H9 (cell line): ENCODE measurements around the gene CBR3. TPM values are rescaled to one million over a fixed set of nuclear protein-coding genes. Genes with fewer than 3 reads are reported as not detected.

Source experiments
- DNase-seq: peaks from one replicate; pipeline ENCODE4 v3.0.0-alpha.2; 2017
- H2AFZ ChIP-seq: one replicate; pipeline ENCODE4 v1.6.1; 2013; ENCODE audit warnings: mild to moderate bottlenecking, low read length, control low read depth, moderate library complexity
- H2AK5ac ChIP-seq: 2 replicates; pipeline ENCODE4 v1.6.1; 2013; ENCODE audit warnings: low read length, control low read depth, mixed read lengths; ENCODE audit not compliant: insufficient read length
- H2BK120ac ChIP-seq: one replicate; pipeline ENCODE4 v1.6.1; 2013; ENCODE audit warnings: low read depth, mild to moderate bottlenecking, low read length, control low read depth, inconsistent platforms; ENCODE audit not compliant: poor library complexity, severe bottlenecking
- H2BK12ac ChIP-seq: 2 replicates; pipeline ENCODE4 v1.6.1; 2013; ENCODE audit warnings: low read length, control low read depth, mixed read lengths, low read depth; ENCODE audit not compliant: insufficient read length
- H2BK15ac ChIP-seq: 2 replicates; pipeline ENCODE4 v1.6.1; 2013; ENCODE audit warnings: low read depth, low read length, control low read depth
- H2BK20ac ChIP-seq: one replicate; pipeline ENCODE4 v1.6.1; 2013; ENCODE audit warnings: low read depth, mild to moderate bottlenecking, low read length, control low read depth, inconsistent platforms; ENCODE audit not compliant: poor library complexity, severe bottlenecking
- H2BK5ac ChIP-seq: 2 replicates; pipeline ENCODE4 v1.6.1; 2013; ENCODE audit warnings: low read length, control low read depth, mixed read lengths; ENCODE audit not compliant: insufficient read length
- H3K14ac ChIP-seq: 2 replicates; pipeline ENCODE4 v1.6.1; 2013; ENCODE audit warnings: low read length, control low read depth; ENCODE audit not compliant: insufficient read depth
- H3K18ac ChIP-seq: 2 replicates; pipeline ENCODE4 v1.6.1; 2013; ENCODE audit warnings: low read depth, mild to moderate bottlenecking, mixed read lengths, low read length, control low read depth; ENCODE audit not compliant: insufficient read length
- H3K23ac ChIP-seq: 2 replicates; pipeline ENCODE4 v1.6.1; 2013; ENCODE audit warnings: low read length, control low read depth, mixed read lengths, low read depth; ENCODE audit not compliant: insufficient read length
- H3K23me2 ChIP-seq: 2 replicates; pipeline ENCODE4 v1.6.1; 2013; ENCODE audit warnings: low read depth, mild to moderate bottlenecking, mixed read lengths, low read length, control low read depth; ENCODE audit not compliant: insufficient read length, poor library complexity, severe bottlenecking
- H3K27ac ChIP-seq: 2 replicates; pipeline ENCODE4 v1.5.1; 2013; ENCODE audit warnings: low read length, control low read depth, mixed read lengths, low read depth; ENCODE audit not compliant: insufficient read length
- H3K27me3 ChIP-seq: 2 replicates; pipeline ENCODE4 v1.6.1; 2013; ENCODE audit warnings: low read length, control low read depth, inconsistent platforms; ENCODE audit not compliant: insufficient read depth
- H3K4ac ChIP-seq: 2 replicates; pipeline ENCODE4 v1.6.1; 2013; ENCODE audit warnings: low read depth, mild to moderate bottlenecking, control low read depth, inconsistent platforms, low read length, moderate library complexity
- H3K4me1 ChIP-seq: 2 replicates; pipeline ENCODE4 v1.6.1; 2013; ENCODE audit warnings: low read length, control low read depth, inconsistent platforms; ENCODE audit not compliant: insufficient read depth
- H3K4me2 ChIP-seq: 2 replicates; pipeline ENCODE4 v1.6.1; 2013; ENCODE audit warnings: low read length, control low read depth, mixed read lengths; ENCODE audit not compliant: insufficient read length, insufficient read depth
- H3K56ac ChIP-seq: 2 replicates; pipeline ENCODE4 v1.6.1; 2013; ENCODE audit warnings: low read depth, mild to moderate bottlenecking, mixed read lengths, low read length, control low read depth; ENCODE audit not compliant: insufficient read length
- H3K79me1 ChIP-seq: 2 replicates; pipeline ENCODE4 v1.6.1; 2013; ENCODE audit warnings: low read depth, mild to moderate bottlenecking, moderate library complexity, low read length, control low read depth, inconsistent platforms; ENCODE audit not compliant: insufficient read depth, poor library complexity, severe bottlenecking
- H3K79me2 ChIP-seq: 2 replicates; pipeline ENCODE4 v1.6.1; 2013; ENCODE audit warnings: low read length, control low read depth, inconsistent platforms; ENCODE audit not compliant: insufficient read depth
- H3K9ac ChIP-seq: 2 replicates; pipeline ENCODE4 v1.6.1; 2013; ENCODE audit warnings: low read length, control low read depth, mixed read lengths; ENCODE audit not compliant: insufficient read length; ENCODE audit errors: extremely low read depth
- H3K9me3 ChIP-seq: one replicate; pipeline ENCODE4 v1.6.1; 2013; ENCODE audit warnings: low read depth, low read length, inconsistent platforms; ENCODE audit not compliant: control insufficient read depth
- H3T11ph ChIP-seq: one replicate; pipeline ENCODE4 v1.6.1; 2013; ENCODE audit warnings: mild to moderate bottlenecking, low read length, control low read depth, inconsistent platforms
- H4K20me1 ChIP-seq: one replicate; pipeline ENCODE4 v1.6.1; 2013; ENCODE audit not compliant: control insufficient read depth, insufficient read length, insufficient read depth
- H4K5ac ChIP-seq: 2 replicates; pipeline ENCODE4 v1.6.1; 2013; ENCODE audit warnings: low read depth, mild to moderate bottlenecking, mixed read lengths, low read length, control low read depth; ENCODE audit not compliant: insufficient read length
- H4K8ac ChIP-seq: replicated peaks from 2 replicates; pipeline ENCODE4 v1.6.1; 2013; ENCODE audit warnings: low read length, control low read depth, mixed read lengths, low read depth; ENCODE audit not compliant: insufficient read length
- H4K91ac ChIP-seq: 2 replicates; pipeline ENCODE4 v1.6.1; 2013; ENCODE audit warnings: low read depth, mild to moderate bottlenecking, moderate library complexity, mixed read lengths, low read length, control low read depth; ENCODE audit not compliant: insufficient read length
- H3K27ac Mint-ChIP-seq, 3 experiments: 2 replicates in 2 of 3; 3 replicates in 1 of 3; pipeline ENCODE4 v1.8.0; 2020 to 2021; ENCODE audit warnings: mixed read lengths in 3 of 3, mild to moderate bottlenecking in 1 of 3, moderate library complexity in 1 of 3
- H3K27me3 Mint-ChIP-seq: 2 replicates; pipeline ENCODE4 v1.8.0; 2021; ENCODE audit warnings: low read depth, mild to moderate bottlenecking, moderate library complexity, mixed read lengths
- H3K36me3 Mint-ChIP-seq, 3 experiments: 2 replicates in 2 of 3; 3 replicates in 1 of 3; pipeline ENCODE4 v1.8.0; 2020 to 2021; ENCODE audit warnings: low read depth in 3 of 3, mixed read lengths in 3 of 3; ENCODE audit not compliant: insufficient read depth in 1 of 3
- H3K4me1 Mint-ChIP-seq, 2 experiments: 2 replicates each; pipeline ENCODE4 v1.8.0; 2020; ENCODE audit warnings: mixed read lengths in 2 of 2
- H3K4me3 Mint-ChIP-seq, 2 experiments: 2 replicates in 1 of 2; 3 replicates in 1 of 2; pipeline ENCODE4 v1.8.0; 2020 to 2021; ENCODE audit warnings: mild to moderate bottlenecking in 2 of 2, mixed read lengths in 2 of 2, moderate library complexity in 1 of 2
- H3K9me3 Mint-ChIP-seq, 2 experiments: 2 replicates in 1 of 2; 3 replicates in 1 of 2; pipeline ENCODE4 v1.8.0; 2020; ENCODE audit warnings: mild to moderate bottlenecking in 2 of 2, mixed read lengths in 2 of 2, moderate library complexity in 1 of 2
- WGBS: extraction: QIAGEN DNeasy Blood & Tissue Kit; methylation state at CpG from one replicate; pipeline ENCODE4 v1.1.7; 2013; ENCODE audit warnings: missing lambda C conversion rate, low lambda C conversion rate, mixed read lengths; ENCODE audit not compliant: insufficient read length; ENCODE audit errors: extremely low coverage; 5-methylcytosine and 5-hydroxymethylcytosine counted together
- total RNA-seq: library from RNA; stranded (reverse); gene quantifications from 2 replicates; pipeline ENCODE4 v1.2.1, GENCODE V29; 2021
- TF ChIP-seq, protein P1 (sequence below): fragments of 200-600 bp; sonication (generic); conservative IDR thresholded peaks from 3 replicates; pipeline ENCODE4 v1.8.0; 2021; ENCODE audit warnings: antibody characterized with exemption, mild to moderate bottlenecking

The CBR3 gene
- total RNA-seq, 1 experiment from 2014 or later, result 2.4 TPM

DNA sequence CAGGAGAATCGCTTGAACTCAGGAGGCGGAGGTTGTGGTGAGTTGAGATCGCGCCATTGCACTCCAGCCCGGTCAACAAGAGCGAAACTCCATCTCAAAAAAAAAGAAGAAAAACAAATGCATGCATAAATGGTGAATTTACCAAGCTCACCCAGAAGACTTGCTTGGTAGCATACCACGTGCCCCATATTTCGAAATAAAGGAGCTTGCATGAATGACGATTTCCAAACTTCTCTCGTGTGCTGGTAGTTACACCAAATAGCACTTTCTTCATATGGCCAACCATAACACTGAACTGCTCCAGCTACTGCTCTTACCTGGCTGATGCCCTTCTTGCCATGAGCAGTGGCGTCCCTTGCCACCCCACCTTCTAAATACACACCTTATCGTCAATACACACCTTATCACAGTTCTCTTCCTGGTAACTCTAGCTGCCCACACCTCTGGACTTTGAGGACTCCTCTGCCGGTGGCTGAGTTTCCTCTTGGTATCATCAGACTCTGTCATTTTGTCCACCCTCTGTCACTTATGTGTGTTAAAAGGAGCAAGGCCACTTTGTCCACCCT is 24.6 kb downstream of the CBR3 start:
- Mint-ChIP-seq H3K9me3 (no peaks in the 10 kb centered on the region), H3K4me3 (no peak overlapping the region; a peak in 1 of 5 replicates), H3K36me3 (no peaks in the 10 kb centered on the region; a peak in 1 of 7 replicates), H3K27ac (no peak overlapping the region), H3K27me3 (peaks cover 27% of the 10 kb centered on the region), H3K4me1 (peaks cover 8 to 11% of the 10 kb centered on the region in 2 experiments; a peak in 3 of 4 replicates)
- no peak overlapping the region for H3T11ph ChIP-seq
- H2BK12ac ChIP-seq, result no peak overlapping the region
- no peak overlapping the region for H3K14ac ChIP-seq
- no peak overlapping the region for H4K5ac ChIP-seq
- H3K79me1 ChIP-seq, result no peaks in the 10 kb centered on the region
- no peak overlapping the region for H3K23ac ChIP-seq
- no peak overlapping the region for H3K4ac ChIP-seq
- H3K23me2 ChIP-seq, result peaks cover 12% of the 10 kb centered on the region
- no CpG with 5 or more reads among the region's 13 CpGs for WGBS
- H2AK5ac ChIP-seq, result no peak overlapping the region
- no peaks in the 10 kb centered on the region for H3K9me3 ChIP-seq
- H4K20me1 ChIP-seq, result no peaks in the 10 kb centered on the region
- H3K27me3 ChIP-seq, result peaks cover 6% of the 10 kb centered on the region; the same call in 1 of the 2 replicates
- H2BK15ac ChIP-seq, result no peak overlapping the region
- no peak overlapping the region for H4K91ac ChIP-seq
- H3K18ac ChIP-seq, result no peak overlapping the region
- no peak overlapping the region for H2BK120ac ChIP-seq
- H3K27ac ChIP-seq, result no peak overlapping the region
- DNase-seq, result no peak
- H2BK5ac ChIP-seq, result no peak overlapping the region
- H3K9ac ChIP-seq, result no peak overlapping the region
- TF ChIP-seq, protein P1, sequence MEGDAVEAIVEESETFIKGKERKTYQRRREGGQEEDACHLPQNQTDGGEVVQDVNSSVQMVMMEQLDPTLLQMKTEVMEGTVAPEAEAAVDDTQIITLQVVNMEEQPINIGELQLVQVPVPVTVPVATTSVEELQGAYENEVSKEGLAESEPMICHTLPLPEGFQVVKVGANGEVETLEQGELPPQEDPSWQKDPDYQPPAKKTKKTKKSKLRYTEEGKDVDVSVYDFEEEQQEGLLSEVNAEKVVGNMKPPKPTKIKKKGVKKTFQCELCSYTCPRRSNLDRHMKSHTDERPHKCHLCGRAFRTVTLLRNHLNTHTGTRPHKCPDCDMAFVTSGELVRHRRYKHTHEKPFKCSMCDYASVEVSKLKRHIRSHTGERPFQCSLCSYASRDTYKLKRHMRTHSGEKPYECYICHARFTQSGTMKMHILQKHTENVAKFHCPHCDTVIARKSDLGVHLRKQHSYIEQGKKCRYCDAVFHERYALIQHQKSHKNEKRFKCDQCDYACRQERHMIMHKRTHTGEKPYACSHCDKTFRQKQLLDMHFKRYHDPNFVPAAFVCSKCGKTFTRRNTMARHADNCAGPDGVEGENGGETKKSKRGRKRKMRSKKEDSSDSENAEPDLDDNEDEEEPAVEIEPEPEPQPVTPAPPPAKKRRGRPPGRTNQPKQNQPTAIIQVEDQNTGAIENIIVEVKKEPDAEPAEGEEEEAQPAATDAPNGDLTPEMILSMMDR, result no peak
- no peak overlapping the region for H3K4me2 ChIP-seq
- H2AFZ ChIP-seq, result no peak overlapping the region
- H4K8ac ChIP-seq, result no peak overlapping the region
- no peak overlapping the region for H3K56ac ChIP-seq
- no peaks in the 10 kb centered on the region for H3K79me2 ChIP-seq
- H3K4me1 ChIP-seq, result peaks cover 3% of the 10 kb centered on the region; the same call in 1 of the 2 replicates
- no peak overlapping the region for H2BK20ac ChIP-seq
